Common myeloid progenitor, CD34-positive (primary cell): ENCODE measurements around the gene ETS2.

ENCODE experiments used
- CTCF ChIA-PET: fragments of 350-600 bp; sonication (Branson Sonifier 250); formaldehyde crosslinking; loops from one replicate; lab custom pipeline; 2021; ENCODE audit warnings: antibody characterized with exemption; lab: Charles Lee
- POLR2A ChIA-PET: fragments of 350-600 bp; sonication (Branson Sonifier 250); formaldehyde crosslinking; loops from one replicate; lab custom pipeline; 2021; ENCODE audit warnings: antibody characterized with exemption; lab: Charles Lee
- DNase-seq, 3 donors: peaks; one replicate each; pipeline versions ENCODE4 v3.0.0 to v3.0.0-alpha.2; 2013
- H3K27ac ChIP-seq, 2 experiments: 1 replicate in 1 of 2; 2 replicates in 1 of 2; pipeline ENCODE4 v1.7.0; 2013; ENCODE audit warnings: inconsistent platforms in 2 of 2, low read length in 2 of 2, mild to moderate bottlenecking in 2 of 2, low read depth in 1 of 2, moderate library complexity in 1 of 2; ENCODE audit not compliant: severe bottlenecking in 2 of 2, insufficient read depth in 1 of 2, poor library complexity in 1 of 2
- H3K27me3 ChIP-seq, 5 experiments: replicated peaks in 2 of 5; 1 replicate in 3 of 5; 2 replicates in 2 of 5; pipeline versions ENCODE4 v1.6.1 to v1.7.0; 2013; ENCODE audit warnings: low read length in 4 of 5, mild to moderate bottlenecking in 2 of 5, moderate library complexity in 2 of 5, inconsistent platforms in 1 of 5; ENCODE audit not compliant: insufficient read depth in 5 of 5, control insufficient read depth in 4 of 5
- H3K36me3 ChIP-seq, 4 experiments: 1 replicate in 2 of 4; 2 replicates in 2 of 4; pipeline versions ENCODE4 v1.6.1 to v1.7.0; 2013; ENCODE audit warnings: low read length in 3 of 4, control low read depth in 1 of 4, mild to moderate bottlenecking in 1 of 4; ENCODE audit not compliant: control insufficient read depth in 4 of 4, insufficient read depth in 4 of 4
- H3K4me1 ChIP-seq, 4 experiments: 1 replicate in 3 of 4; 2 replicates in 1 of 4; pipeline versions ENCODE4 v1.6.1 to v1.7.1; 2013; ENCODE audit warnings: low read length in 3 of 4, mild to moderate bottlenecking in 3 of 4, control low read depth in 1 of 4, inconsistent platforms in 1 of 4, moderate library complexity in 1 of 4; ENCODE audit not compliant: control insufficient read depth in 4 of 4, insufficient read depth in 4 of 4; ENCODE audit errors: control extremely low read depth in 1 of 4
- H3K4me3 ChIP-seq, 7 experiments: 1 replicate in 4 of 7; 2 replicates in 3 of 7; pipeline versions ENCODE4 v1.5.1 to v1.7.0; 2013; ENCODE audit warnings: mild to moderate bottlenecking in 7 of 7, low read length in 6 of 7, moderate library complexity in 6 of 7, inconsistent platforms in 2 of 7, low read depth in 2 of 7, control low read depth in 1 of 7; ENCODE audit not compliant: insufficient read depth in 4 of 7, control insufficient read depth in 1 of 7; ENCODE audit errors: extremely low read depth in 1 of 7
- H3K9me3 ChIP-seq, 5 experiments: 1 replicate in 4 of 5; 2 replicates in 1 of 5; pipeline versions ENCODE4 v1.6.1 to v1.7.1; 2013; ENCODE audit warnings: low read length in 4 of 5, mild to moderate bottlenecking in 2 of 5, inconsistent platforms in 1 of 5, low read depth in 1 of 5, moderate library complexity in 1 of 5; ENCODE audit not compliant: control insufficient read depth in 4 of 5, insufficient read depth in 2 of 5; ENCODE audit errors: control extremely low read depth in 1 of 5
- WGBS: methylation state at CpG from one replicate; pipeline ENCODE4 v1.1.5; 2013; ENCODE audit not compliant: insufficient coverage; 5-methylcytosine and 5-hydroxymethylcytosine counted together

Gene ETS2

GRCh38 chr21:38800046-38800758, 5.5 kb upstream of the ETS2 start:
- H3K36me3 ChIP-seq = no peaks in the 10 kb centered on the region
- peaks cover 0 to 37% (median 26%) of the 10 kb centered on the region in 4 experiments for H3K4me1 ChIP-seq
- CTCF ChIA-PET = no interaction called here
- H3K27ac ChIP-seq = no peak overlapping the region
- H3K4me3 ChIP-seq = no peak overlapping the region
- WGBS = 100% methylated on average over 4 of the region's 5 CpGs
- no peak for DNase-seq
- H3K27me3 ChIP-seq = no peaks in the 10 kb centered on the region
- H3K9me3 ChIP-seq = no peaks in the 10 kb centered on the region
- POLR2A ChIA-PET = no interaction called here

- ChIA-PET POLR2A (no interaction called here), CTCF (no interaction called here)
- Histone ChIP-seq H3K4me3 (no peak overlapping the region), H3K27me3 (no peaks in the 10 kb centered on the region), H3K9me3 (no peaks in the 10 kb centered on the region), H3K36me3 (no peaks in the 10 kb centered on the region), H3K27ac (no peak overlapping the region), H3K4me1 (peaks cover 0 to 34% (median 29%) of the 10 kb centered on the region in 4 experiments)
- 97% methylated on average over 10 of the region's 12 CpGs for WGBS
- no peak for DNase-seq
Measured at GRCh38 chr21:38800924-38801744, 4.6 kb upstream of the ETS2 start.

- POLR2A ChIA-PET = interaction anchor here (1.0 kb wide), 1 partner anchor 15 kb away, joined by 3 read pairs; no protein-coding TSS in a partner anchor
Measured at GRCh38 chr21:38802050-38803026, 3.4 kb upstream of the ETS2 start.

GRCh38 chr21:38803075-38803660, 2.6 kb upstream of the ETS2 start:
- Histone ChIP-seq H3K4me3 (no peak overlapping the region), H3K27ac (peak overlapping the region; percentile 28 to 37), H3K4me1 (peaks cover 8 to 35% (median 35%) of the 10 kb centered on the region in 4 experiments), H3K36me3 (peaks cover 0 to 15% (median 9%) of the 10 kb centered on the region in 4 experiments), H3K27me3 (no peaks in the 10 kb centered on the region), H3K9me3 (no peaks in the 10 kb centered on the region)
- no peak for DNase-seq
- ChIA-PET CTCF (interaction anchor here (0.8 to 1.6 kb wide), 6 partner anchors 23 to 323 kb away, joined by 3 to 6 read pairs (median 4); no protein-coding TSS in a partner anchor), POLR2A (interaction anchor here (0.8 to 1.0 kb wide), 3 partner anchors 12 to 34 kb away, joined by 3 read pairs; no protein-coding TSS in a partner anchor)
- 91% methylated on average over 4 of the region's 7 CpGs for WGBS

More at GRCh38 chr21:38802050-38803026, 3.4 kb upstream of the ETS2 start:
- DNase-seq = peak; percentile 59 to 93 (median 85)
- Histone ChIP-seq H3K4me1 (peaks cover 4 to 31% (median 28%) of the 10 kb centered on the region in 4 experiments), H3K4me3 (no peak overlapping the region), H3K36me3 (peaks cover 0 to 7% (median 2%) of the 10 kb centered on the region in 4 experiments), H3K27ac (no peak overlapping the region), H3K9me3 (no peaks in the 10 kb centered on the region), H3K27me3 (no peaks in the 10 kb centered on the region)
- CTCF ChIA-PET = interaction anchor here (0.9 to 1.4 kb wide), 2 partner anchors 68 to 91 kb away, joined by 3 to 6 read pairs; no protein-coding TSS in a partner anchor
- WGBS = 90% methylated on average over 6 of the region's 16 CpGs

- H3K9me3 ChIP-seq = no peaks in the 10 kb centered on the region
- no peaks in the 10 kb centered on the region for H3K27me3 ChIP-seq
- ChIA-PET POLR2A (interaction anchor here (0.6 to 1.2 kb wide), 4 partner anchors 13 to 142 kb away, joined by 3 to 5 read pairs (median 3); no protein-coding TSS in a partner anchor), CTCF (interaction anchor here (0.9 to 1.6 kb wide), 13 partner anchors 8 to 322 kb away, joined by 3 to 6 read pairs (median 4); no protein-coding TSS in a partner anchor)
- peaks cover 0 to 23% (median 13%) of the 10 kb centered on the region in 4 experiments for H3K36me3 ChIP-seq
- peaks cover 17 to 46% (median 44%) of the 10 kb centered on the region in 4 experiments for H3K4me1 ChIP-seq
- peak overlapping the region in 5 of 7 experiments; percentile 87 to 99 (median 92) for H3K4me3 ChIP-seq
- 62% methylated on average over 10 of the region's 13 CpGs for WGBS
- H3K27ac ChIP-seq = peak overlapping the region in 1 of 2 experiments; percentile 8
- DNase-seq = peak; percentile 48 to 87 (median 79)
Measured at GRCh38 chr21:38804030-38804788, 1.5 kb upstream of the ETS2 start.
